K562 (cell line): Measurements from ENCODE around the gene GMPR2. TPM values are rescaled to one million over a fixed set of nuclear protein-coding genes. Genes with fewer than 3 reads are reported as not detected.

ENCODE experiments used
- BCOR ChIP-seq: fragments of 450-650 bp; IDR thresholded peaks from 2 replicates; pipeline ENCODE4 v1.6.1; 2016
- CHD1 ChIP-seq: fragments of 200-600 bp; sonication (generic); IDR thresholded peaks from one replicate; pipeline ENCODE4 v1.6.1; 2012; ENCODE audit warnings: mild to moderate bottlenecking, moderate library complexity, low read length, inconsistent platforms
- DPF2 ChIP-seq: fragments of 450-650 bp; IDR thresholded peaks from 2 replicates; pipeline ENCODE4 v1.6.1; 2016
- E2F6 ChIP-seq, 2 experiments: IDR thresholded peaks; 2 replicates each; pipeline ENCODE4 v1.6.1; 2011; ENCODE audit warnings: borderline replicate concordance in 1 of 2, control low read depth in 1 of 2, low read depth in 1 of 2, low read length in 1 of 2, mild to moderate bottlenecking in 1 of 2, mixed read lengths in 1 of 2, moderate library complexity in 1 of 2; ENCODE audit not compliant: insufficient read depth in 1 of 2, insufficient read length in 1 of 2, poor library complexity in 1 of 2, severe bottlenecking in 1 of 2; ENCODE audit errors: extremely low read depth in 1 of 2
- E2F8 ChIP-seq: fragments of 450-650 bp; IDR thresholded peaks from 2 replicates; pipeline ENCODE4 v1.7.1; 2018; ENCODE audit warnings: mild to moderate bottlenecking, low read depth; ENCODE audit not compliant: partially characterized antibody
- EP400 ChIP-seq: fragments of 450-650 bp; IDR thresholded peaks from 2 replicates; pipeline ENCODE4 v1.6.1; 2017; ENCODE audit warnings: antibody characterized with exemption, mild to moderate bottlenecking, moderate library complexity
- ESRRA ChIP-seq: fragments of 450-650 bp; IDR thresholded peaks from 2 replicates; pipeline ENCODE4 v1.6.1; 2014; ENCODE audit warnings: low read depth, mild to moderate bottlenecking, moderate library complexity, borderline replicate concordance
- GTF2F1 ChIP-seq: IDR thresholded peaks from 2 replicates; pipeline ENCODE4 v1.6.1; 2011; ENCODE audit warnings: low read depth, low read length, improper control_type of control experiment
- KDM5B ChIP-seq: fragments of 200-600 bp; sonication (generic); IDR thresholded peaks from 2 replicates; pipeline ENCODE4 v1.6.1; 2012; ENCODE audit warnings: low read depth, mild to moderate bottlenecking, moderate library complexity, low read length, control low read depth, inconsistent platforms; ENCODE audit not compliant: insufficient replicate concordance
- MAZ ChIP-seq, 2 experiments: fragments of 450-650 bp in 1 of 2; sonication (generic) in 1 of 2; formaldehyde crosslinking; IDR thresholded peaks in 1 of 2; conservative IDR thresholded peaks in 1 of 2; 2 replicates each; pipeline versions ENCODE4 v1.4.0 to v1.5.0; 2020; ENCODE audit warnings: mild to moderate bottlenecking in 1 of 2, missing genetic modification reagents in 1 of 2
- MTF1 ChIP-seq: fragments of 250-450 bp; sonication (Bioruptor Pico); IDR thresholded peaks from 2 replicates; pipeline ENCODE4 v1.9.0; 2021; ENCODE audit warnings: moderate library complexity, mild to moderate bottlenecking, inconsistent platforms, borderline replicate concordance
- PRMT5 ChIP-seq: sonication (generic); formaldehyde crosslinking; IDR thresholded peaks from 2 replicates; pipeline ENCODE4 v1.5.0; 2020; ENCODE audit warnings: missing genetic modification reagents
- TCF7 ChIP-seq: sonication (generic); IDR thresholded peaks from 2 replicates; pipeline ENCODE4 v1.6.1; 2016; ENCODE audit warnings: antibody characterized with exemption, borderline replicate concordance
- TRIM24 ChIP-seq, 2 experiments: fragments of 450-650 bp; IDR thresholded peaks; 2 replicates each; pipeline ENCODE4 v1.6.1; 2016
- ZBTB11 ChIP-seq, 3 experiments: fragments of 200-800 bp in 1 of 3; fragments of 250-450 bp in 1 of 3; fragments of 450-650 bp in 1 of 3; sonication (Bioruptor Pico) in 1 of 3; sonication (Bioruptor generic) in 1 of 3; formaldehyde crosslinking in 1 of 3; IDR thresholded peaks; 2 replicates each; pipeline versions ENCODE4 v1.6.1 to v1.8.0; 2016 to 2022; ENCODE audit warnings: mild to moderate bottlenecking in 2 of 3, missing genetic modification characterization in 2 of 3, missing compliant biosample characterization in 1 of 3, moderate library complexity in 1 of 3
- ZBTB33 ChIP-seq: sonication (generic); formaldehyde crosslinking; IDR thresholded peaks from 2 replicates; pipeline ENCODE4 v1.8.1; 2023; ENCODE audit warnings: mild to moderate bottlenecking, missing genetic modification reagents
- polyA plus RNA-seq, 8 experiments: library from polyadenylated mRNA; depleted of rRNA in 4 of 8; stranded (reverse) in 5 of 8; unstranded in 3 of 8; fragments of >200 nt; fragmentation: Nextera tagmentation in 2 of 8; fragmentation: Illumina TruSeq in 1 of 8; extraction: Ambion mirVana in 2 of 8; extraction: Trizol in 1 of 8; gene quantifications; 2 replicates each; pipeline versions ENCODE4 v1.2.1 to v1.2.3, GENCODE V29; 2011 to 2014; ENCODE audit warnings: inconsistent platforms in 1 of 8, missing spikeins in 1 of 8
- total RNA-seq, 7 experiments: library from RNA; depleted of rRNA in 6 of 7; stranded (reverse); fragments of >200 nt in 6 of 7; fragmentation: Illumina TruSeq in 2 of 7; extraction: Trizol in 2 of 7; gene quantifications; 2 replicates each; pipeline versions ENCODE4 v1.2.1 to v1.2.3, GENCODE V29; 2011 to 2021; ENCODE audit warnings: low replicate concordance in 1 of 7

GMPR2 gene
- total and polyA plus RNA-seq, 9 of the 15 experiments (the other 6 are each of a cell fraction or from before 2014, with no cell fraction given): 26.4 to 67.4 (median 36.3) TPM

- TF ChIP-seq ZBTB11 (CRISPR knock-in tag; IDR thresholded peaks at IDR 0.05): peak in 2 of 3 experiments; percentile 40 to 89; a peak in 3 of 6 replicates
- TF ChIP-seq ZBTB33 (CRISPR knock-in tag): no peak
- 0 out of 2 replicates have a peak, but pooled peaks have one; percentile 9 for TF ChIP-seq ESRRA
- TF ChIP-seq MAZ (CRISPR knock-in tag; conservative IDR thresholded peaks at IDR 0.05 in 1 of 2, IDR thresholded peaks at IDR 0.05 in 1 of 2): peak in 1 of 2 experiments; percentile 25; a peak in 1 of 4 replicates
- no peak for TF ChIP-seq MTF1
- peak in 1 of 2 experiments; percentile 63; a peak in 2 of 4 replicates for TF ChIP-seq TRIM24 (IDR thresholded peaks at IDR 0.05)
- peak in 1 of 2 experiments; percentile 1 for TF ChIP-seq E2F6 (IDR thresholded peaks at IDR 0.05; ENCODE audit: borderline replicate concordance in 1 of 2, extremely low read depth in 1 of 2, insufficient read depth in 1 of 2, insufficient read length in 1 of 2, low read depth in 1 of 2, low read length in 1 of 2, poor library complexity in 1 of 2, severe bottlenecking in 1 of 2)
- peak; percentile 47 for TF ChIP-seq KDM5B
- peak; percentile 68 for TF ChIP-seq EP400
- TF ChIP-seq BCOR: no peak
- no peak for TF ChIP-seq CHD1
- TF ChIP-seq DPF2: no peak
- TF ChIP-seq E2F8: peak; percentile 56
- no peak for TF ChIP-seq PRMT5 (CRISPR knock-in tag)
- no peak for TF ChIP-seq TCF7
- TF ChIP-seq GTF2F1: no peak
Measured at GRCh38 chr14:24232645-24233537, at the start of gene GMPR2 (continued).
